Endometrial microvascular endothelial cells (primary cell): ENCODE measurements around the gene NGEF. TPM values are rescaled to one million over a fixed set of nuclear protein-coding genes. Genes with fewer than 3 reads are reported as not detected.

Experiments used
- in situ Hi-C: cut with HindIII; loops from 2 replicates; pipeline ENCODE4 v1.10.0; 2017; ENCODE audit warnings: low sequenced_read_pairs, low pct_unique_long_range_greater_than_20kb; ENCODE audit errors: inconsistent ontology term
- total RNA-seq: library from RNA; depleted of rRNA; stranded (reverse); fragments of >200 nt; gene quantifications from one replicate; pipeline ENCODE4 v1.2.3, GENCODE V29; 2015; ENCODE audit errors: inconsistent ontology term

The NGEF gene
- total RNA-seq, 1 donor from 2014 or later: 0.09 TPM

DNA sequence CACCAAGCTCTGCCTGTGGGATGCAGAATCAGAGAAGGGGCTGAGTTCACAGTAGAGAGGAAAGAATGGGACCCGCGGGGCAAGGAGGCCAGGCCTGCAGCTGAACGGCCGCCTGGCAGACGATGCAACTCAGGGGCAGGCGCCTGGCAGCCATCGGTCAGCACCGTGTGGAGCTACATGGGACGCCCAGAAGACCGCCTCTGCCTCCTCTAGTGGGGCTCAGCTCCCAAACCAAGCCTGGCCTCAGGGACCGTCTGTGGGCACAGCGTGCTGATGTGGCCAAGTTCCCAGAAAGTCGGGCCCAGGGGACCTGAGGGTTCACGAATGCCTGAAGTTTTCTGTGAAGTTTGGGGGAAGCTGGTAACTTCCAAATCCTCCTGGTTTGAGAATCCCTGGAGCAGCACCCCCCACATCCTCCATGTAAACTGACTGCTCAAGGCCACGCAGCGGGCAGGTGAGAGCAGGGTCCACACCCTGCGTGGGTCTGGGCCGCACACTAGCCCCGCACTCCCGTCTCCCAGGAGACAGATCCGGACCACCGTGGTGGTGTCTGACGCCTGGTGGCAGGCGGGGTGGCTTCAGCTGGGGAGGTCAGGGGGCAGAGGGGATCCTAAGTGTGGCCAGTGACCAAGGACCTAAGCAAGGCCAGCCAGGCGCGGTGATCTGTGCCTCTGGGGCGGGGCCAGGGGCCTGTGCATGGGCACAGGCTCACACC is 128.3 kb downstream of the NGEF start:
- in situ Hi-C loops: no loop called here

DNA sequence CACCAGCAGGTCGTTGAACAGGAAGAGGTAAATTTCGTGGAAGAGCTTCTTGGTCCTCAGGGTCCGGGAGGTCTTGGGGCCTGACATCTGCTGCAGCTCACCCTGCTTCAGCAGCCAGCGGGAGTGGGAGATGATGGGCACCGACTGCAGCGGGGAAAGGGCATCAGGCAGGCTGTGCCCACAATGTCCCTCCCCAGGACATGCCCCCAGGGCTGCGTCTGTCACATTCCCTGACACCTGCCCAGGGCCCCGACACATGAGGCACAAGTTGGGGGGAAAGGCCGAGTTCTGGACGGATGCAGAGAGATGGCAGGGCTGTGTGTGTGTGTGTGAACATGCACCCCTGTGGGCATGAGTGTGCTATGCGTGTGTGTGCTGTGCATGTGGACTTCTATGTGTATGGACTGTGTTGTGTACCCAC is 129.0 kb downstream of the NGEF start:
- in situ Hi-C loops: no loop called here

DNA sequence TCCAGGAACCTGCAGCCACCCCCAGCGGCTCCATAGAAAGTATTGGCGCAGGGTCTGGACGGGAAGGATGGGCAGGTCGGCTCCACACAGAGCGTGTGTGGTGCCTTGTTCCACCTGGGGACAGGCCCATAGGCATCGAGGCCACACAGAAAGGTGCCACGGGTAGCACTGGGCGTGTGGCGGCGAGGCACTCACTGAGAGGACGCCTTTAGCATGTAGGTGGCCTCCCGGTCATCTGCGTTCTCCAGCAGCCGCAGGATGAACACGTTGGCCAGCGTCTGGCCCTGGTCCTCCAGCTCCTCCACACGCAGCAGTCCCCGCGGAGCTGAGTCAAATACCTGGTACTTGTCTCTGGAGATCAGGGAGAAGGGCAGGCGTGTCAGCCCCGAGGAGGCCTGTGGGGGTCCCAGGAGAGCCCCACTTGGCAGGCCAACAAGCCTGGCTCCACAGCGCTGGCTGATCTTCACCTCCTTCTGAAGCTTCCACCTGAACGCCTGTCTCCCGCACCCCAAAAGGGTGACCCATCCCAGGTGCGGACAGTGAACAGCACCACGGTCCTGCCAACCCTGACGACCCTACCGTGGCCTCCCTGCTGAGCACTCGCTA is 129.8 kb downstream of the NGEF start:
- in situ Hi-C loops: no loop called here

DNA sequence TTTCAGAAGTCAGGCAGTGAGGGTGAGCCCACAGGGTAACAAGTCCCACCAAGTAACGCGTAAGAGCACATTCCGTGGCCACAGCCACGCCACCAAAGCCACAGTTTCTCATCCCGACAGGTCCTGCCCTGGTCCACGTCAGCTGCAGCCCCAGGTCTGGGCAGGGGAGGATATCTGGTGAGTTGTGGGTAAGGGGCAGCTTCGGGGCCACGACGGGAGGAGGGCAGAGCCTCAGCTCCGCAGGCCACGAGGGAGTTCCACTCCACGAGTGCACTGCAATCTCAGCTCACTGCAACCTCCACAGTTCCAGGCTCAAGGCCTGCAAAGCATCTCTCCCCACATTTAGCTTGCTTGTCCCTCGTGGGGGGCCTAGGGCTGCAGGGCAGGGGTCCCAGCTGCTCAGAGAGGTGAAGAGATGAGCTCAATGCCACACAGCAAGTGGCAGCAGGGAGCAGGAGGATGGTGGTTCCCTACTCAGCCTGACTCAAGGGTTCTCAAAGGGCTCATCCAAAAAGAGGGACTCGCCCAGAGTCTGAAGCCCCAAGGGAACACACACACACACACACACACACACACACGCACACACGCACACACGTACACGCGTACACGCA is 130.4 kb downstream of the NGEF start:
- in situ Hi-C loops: no loop called here

DNA sequence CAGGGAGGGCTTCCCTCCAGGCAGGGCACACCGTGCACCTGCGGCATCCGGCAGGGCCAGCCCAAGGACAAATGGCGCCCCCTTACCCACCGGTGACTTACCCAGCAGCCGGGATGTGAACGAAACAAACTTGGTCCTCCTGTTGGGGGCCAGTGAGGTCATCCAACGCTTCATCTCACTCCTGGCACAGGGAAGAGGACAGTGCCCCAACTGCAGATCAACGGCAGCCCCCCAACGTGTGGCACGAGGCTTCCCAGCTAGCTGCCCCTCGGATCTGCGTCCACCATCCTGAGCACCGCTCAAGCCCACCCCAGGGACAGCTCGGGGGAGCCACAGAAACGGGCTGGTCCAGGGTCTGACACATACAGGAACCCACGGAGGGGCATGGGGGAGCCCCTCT is 131.0 kb downstream of the NGEF start:
- in situ Hi-C loops: no loop called here

DNA sequence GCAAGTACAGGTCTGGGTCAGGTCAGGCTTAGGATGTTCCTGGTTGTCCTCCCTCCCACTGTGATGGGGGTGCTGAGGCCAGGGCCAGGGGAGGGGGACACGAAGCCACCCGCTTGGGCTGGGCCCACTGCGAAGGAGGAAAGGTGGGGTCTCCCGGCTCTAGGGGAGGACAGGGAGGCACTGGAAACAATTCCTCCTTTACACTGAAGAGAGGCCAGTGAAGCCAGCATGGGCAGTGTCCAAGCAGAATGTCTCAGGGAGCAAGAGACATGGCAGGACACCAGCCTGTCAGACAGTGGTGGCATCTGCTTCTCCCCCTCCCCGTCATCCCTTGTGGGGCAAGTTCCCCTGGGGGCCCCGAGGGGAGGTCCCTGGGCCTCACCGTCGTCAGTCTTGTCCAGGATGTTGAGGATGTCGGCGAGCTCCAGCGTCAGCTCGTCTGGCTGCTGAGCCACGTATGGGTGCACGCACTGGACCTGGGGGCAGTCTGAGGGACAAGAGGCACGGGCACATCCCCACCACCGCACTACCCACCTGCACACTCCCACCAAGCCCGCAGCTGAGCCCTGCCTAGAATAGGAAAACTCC is 132.2 kb downstream of the NGEF start:
- in situ Hi-C loops: no loop called here

DNA sequence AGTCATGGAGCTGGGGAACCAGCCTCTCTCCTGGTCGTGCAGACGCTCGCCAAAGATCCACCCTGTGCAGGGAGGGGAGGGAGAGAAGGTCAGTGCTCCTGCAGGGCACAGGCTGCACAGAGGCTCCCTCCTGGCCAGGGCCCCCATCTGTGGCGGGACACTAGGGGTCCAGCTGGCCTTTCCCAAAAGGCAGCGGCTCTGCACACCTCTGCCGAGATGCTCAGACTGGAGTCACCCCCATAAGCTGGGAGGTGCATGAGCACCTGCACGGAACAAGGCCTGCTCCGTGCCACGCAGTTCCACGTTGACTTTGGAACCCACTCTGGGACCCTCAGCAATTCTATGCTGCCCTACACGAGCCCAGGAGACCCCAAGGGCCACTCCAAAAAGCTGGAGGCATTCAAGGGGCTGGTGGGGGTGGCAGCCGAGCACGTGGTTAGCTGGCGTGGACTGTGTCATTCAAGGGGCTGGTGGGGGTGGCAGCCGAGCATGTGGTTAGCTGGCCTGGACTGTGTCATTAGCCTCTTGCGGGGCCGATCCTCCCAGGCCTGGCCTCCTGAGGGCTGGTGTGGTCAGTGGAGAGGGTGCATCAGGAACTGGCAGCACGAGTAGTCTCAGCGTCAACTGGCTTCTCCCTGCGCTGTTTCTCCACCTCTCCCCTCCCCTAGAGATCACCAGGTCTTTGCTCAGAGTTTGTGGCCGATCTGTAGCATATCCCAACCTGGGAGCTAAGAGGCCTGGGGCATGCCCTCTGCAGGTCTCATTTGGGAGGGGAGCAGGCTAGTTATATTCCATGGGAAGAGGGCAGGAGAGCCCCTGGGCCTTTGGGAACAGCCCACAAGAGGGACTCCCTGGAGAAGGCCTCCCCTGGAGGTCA is 133.2 kb downstream of the NGEF start:
- in situ Hi-C loops: no loop called here

DNA sequence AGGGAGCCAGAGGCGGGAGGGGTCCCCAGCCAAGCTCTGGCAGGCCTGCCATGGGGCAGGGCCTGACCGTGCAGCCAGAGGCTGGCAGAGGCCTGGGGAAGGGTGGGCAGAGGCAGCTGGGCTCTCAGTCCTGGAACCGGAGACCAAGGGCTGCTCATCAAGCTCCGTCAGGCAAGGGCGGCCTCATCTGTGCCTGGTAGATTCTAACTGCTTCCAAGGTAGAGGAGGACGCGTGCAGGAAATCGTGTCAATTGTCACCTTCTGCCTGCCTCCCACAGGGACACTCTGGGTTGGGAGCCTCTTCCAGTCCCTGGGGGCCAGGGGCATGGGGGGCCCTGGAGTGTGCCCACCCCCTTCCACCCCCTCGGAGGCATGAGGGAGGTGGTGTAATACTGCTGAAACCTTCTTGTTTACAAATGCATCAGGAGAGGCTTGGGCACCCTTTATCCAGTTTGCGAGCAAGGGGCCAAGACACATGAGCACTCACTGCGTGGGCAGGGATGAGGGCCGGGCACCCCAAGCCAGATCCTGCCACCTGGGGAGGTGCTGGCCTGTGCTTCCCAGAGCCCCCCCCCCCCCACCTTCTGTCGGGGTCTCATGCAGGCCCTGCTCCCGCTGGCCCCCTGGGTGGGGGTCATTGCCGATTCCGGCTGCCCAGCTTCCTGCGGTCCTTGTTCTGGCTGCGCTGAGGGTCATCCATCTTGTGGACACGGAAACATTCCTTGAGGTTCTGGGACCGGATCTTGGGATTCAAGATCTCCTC is 134.0 kb downstream of the NGEF start:
- in situ Hi-C loops: no loop called here

DNA sequence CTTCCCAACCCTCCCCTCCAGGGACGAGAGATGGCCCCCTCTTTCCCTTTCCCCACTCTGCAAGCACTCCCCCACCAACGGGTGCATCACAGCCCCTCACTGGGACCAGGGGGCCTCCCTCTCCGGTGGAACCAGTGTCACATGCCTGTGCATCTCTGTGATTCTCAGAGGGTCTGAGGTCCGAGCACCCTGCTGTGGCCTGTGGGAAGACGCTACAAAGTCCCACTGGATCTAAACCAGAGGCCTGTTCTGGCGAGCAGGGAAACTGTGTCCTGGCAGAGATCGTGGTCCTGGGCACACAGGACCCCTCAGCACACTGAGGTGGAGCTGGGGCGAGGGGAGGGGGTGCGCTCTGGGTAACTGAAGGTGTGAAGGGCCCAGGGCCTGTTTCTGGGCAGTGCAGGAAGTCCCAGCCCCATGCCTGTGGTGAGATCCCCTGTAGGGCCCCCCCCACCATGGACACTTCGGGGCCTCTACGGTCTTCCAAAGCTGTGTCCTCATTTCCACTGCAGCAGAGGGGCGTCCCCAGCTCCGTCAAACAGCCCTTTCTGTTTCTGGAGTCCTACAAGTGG is 135.0 kb downstream of the NGEF start:
- in situ Hi-C loops: no loop called here

DNA sequence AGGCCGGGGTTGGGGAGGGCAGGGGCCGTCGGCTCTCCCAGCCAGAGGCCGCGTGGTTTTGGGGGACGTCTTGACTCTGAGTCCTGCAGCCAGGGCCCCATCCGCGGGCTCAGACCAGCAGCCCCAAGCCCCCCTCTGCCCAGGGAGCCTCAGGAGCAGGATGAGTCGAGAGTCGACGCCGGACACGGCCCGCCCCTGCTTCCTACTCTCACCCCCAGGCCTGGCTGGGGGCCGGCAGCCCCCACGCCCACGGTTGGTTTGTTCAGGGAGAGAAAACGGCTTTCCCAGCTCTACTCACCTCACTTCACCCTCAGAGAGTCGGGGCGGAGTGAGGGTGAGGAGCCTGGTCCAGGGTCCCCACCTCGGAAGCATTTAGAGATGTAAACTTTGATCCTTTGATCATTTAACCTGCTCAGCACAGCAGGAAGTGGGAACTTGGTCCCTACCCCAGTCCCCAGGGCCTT is 136.0 kb downstream of the NGEF start:
- in situ Hi-C loops: no loop called here

DNA sequence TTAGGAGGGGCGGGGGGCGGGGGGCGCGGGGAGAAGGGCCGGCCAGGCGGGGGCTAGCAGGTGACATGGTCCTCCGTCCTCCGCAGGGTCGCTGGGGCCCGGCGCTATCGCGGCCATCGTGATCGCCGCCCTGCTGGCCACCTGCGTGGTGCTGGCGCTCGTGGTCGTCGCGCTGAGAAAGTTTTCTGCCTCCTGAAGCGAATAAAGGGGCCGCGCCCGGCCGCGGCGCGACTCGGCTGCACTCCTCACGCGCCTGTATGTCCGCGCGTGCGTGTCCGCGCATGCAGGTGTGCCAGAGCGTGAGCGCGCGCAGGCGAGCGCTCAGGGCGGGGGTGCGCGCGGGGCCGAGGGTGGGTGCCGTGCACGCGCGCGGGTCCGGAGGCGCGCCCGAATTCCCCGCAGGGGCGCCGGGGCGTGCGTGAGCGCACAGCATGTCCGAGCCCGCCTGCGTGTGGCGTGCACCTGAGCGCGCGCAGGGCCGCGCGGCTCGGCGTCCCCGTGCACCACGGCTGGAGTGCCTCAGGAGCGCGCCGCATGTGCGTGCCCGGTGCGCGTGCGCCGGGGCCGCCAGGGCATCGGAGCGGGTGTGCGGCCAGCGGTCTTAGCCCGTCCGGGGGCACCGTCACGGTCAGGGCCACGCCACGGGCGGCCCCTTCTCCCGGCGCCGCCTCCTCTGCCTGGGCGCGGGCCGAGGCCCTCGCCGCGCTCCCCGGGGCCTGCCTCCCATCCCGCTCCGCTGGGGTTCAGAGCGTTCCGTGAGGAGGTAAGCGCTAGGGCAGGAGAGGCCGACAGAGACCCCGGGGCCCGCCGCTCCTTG is 136.7 kb downstream of the NGEF start:
- in situ Hi-C loops: no loop called here

DNA sequence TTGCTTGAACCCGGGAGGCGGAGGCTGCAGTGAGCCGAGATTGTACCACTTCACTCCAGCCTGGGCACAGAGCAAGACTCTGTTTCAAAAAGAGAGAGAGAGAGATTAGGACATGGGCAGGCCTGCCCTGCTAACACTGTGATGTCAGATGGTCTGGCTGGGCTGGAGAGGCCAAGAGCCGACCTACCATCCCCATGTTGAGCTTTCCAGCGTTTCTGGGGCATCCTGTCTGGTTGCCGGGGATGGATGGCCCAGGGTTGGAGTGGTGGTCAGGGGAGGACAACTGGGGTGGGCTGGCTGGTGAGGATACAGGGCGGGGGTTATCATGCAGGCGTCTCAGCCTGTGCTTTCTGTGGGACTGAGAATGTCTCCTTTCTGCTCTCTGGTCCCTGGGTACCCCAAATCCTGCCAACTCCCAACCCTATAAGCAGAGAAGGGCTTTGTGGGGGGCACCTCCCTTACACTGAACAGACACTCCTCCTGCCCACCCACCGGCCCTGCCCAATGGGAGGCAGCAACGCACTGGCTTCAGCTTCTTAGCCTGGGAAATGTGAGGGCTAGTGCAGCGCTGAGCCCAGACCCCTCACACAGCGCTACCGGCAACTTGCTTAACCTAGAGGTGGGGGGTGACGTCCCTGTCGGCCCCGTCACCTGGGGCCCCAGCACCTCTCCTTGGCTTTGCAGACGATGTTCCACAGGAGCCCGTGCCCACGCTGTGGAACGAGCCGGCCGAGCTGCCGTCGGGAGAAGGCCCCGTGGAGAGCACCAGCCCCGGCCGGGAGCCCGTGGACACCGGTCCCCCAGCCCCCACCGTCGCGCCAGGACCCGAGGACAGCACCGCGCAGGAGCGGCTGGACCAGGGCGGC is 137.6 kb downstream of the NGEF start:
- in situ Hi-C loops: no loop called here

DNA sequence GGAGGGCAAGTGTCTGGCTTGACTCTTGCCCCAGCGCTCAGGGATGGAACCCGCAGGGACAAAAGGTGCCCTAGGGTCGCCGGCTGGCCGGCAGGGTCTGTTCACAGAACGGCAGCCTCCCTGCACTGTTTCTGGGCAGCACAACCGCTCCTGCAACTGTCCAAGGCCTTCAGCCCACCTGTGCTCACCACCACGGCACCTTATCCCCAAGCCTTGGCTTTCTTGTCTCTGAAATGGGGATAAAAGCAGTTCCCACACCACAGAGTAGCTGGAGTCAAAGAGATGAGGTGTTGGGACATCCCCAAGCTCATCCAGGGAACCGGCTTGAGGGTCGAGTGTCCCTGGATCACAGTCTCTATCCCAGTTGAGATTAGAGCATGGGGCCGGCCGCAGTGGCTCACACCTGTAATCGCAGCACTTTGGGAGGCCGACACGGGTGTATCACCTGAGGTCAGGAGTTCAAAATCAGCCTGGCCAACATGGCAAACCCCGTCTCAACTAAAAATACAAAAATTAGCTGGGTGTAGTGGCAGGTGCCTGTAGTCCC is 138.3 kb downstream of the NGEF start:
- in situ Hi-C loops: loop anchor here (25.0 kb wide), 2 partner anchors 138 to 363 kb away; partner anchors contain the start of gene NGEF

DNA sequence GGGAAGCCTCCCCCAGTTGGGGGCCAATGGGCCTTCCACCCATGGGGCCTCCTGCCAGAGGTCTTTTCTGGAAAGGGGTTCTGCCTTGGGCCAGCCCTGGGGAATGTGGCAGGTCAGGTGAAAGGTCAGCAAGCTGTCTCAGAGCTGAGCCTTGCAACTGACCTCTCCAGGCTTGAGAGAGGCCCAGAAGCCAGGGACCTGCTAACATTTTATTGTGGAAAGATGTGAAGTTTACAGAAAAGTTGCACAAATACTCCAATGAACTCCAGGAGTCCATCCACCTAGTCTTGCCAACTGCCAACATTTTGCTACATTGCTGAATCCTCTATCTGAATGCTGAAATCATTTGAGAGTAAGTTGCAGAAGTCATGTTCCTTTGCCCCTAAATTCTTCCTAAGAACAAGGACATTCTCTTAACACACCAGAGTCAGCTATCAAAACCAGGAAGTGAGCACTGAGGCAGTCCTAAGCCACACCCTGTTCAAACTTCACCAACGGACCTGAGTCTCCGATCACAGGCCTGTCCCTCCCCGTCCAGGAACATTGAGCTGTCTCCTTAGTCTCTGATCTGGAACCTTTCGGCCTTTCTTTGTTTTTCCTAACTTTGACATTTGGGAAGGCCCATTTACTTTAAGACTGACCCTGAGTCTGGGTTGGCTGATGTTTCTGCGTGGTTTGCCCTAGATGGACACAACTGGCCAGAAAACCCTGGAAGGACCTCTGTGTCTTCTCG is 139.0 kb downstream of the NGEF start:
- in situ Hi-C loops: loop anchor here (25.0 kb wide), 2 partner anchors 138 to 363 kb away; partner anchors contain the start of gene NGEF

DNA sequence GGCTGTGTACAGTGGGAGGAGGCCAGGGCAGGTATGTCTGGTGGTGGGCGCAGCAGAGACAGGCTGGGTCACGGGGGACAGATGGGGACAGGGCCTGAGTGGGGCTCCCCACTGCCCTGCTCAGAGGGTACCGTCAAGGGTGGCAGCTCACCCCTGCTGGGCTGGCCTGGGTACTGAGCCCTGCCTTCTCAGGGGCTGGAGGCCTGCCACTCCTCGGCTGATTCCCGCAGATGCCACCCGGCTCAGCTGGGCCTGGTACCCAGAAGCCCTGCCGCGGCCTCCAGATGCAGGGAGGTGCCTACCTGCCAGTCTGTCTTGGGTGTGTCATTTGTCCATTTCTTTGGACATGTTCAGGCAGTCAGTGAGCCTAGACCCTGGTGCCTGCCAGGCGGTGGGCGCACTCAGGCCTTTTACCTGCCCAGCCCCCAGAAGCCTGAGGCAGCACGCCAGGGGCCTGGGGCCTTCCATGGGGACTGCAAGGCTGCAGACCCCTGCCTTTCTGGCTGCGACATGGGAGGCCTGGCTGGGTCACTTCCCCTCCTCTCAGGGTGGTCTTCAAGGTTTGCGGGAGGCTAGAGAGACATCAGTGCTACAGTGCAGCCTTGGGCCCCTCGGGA is 139.7 kb downstream of the NGEF start:
- in situ Hi-C loops: loop anchor here (25.0 kb wide), 2 partner anchors 139 to 364 kb away; partner anchors contain the start of gene NGEF
